ENCODE measurements around the gene KIF17. TPM values are rescaled to one million over a fixed set of nuclear protein-coding genes. Genes with fewer than 3 reads are reported as not detected.

Gene KIF17
- total RNA-seq, 1 donor from 2014 or later: 2.2 TPM

DNA sequence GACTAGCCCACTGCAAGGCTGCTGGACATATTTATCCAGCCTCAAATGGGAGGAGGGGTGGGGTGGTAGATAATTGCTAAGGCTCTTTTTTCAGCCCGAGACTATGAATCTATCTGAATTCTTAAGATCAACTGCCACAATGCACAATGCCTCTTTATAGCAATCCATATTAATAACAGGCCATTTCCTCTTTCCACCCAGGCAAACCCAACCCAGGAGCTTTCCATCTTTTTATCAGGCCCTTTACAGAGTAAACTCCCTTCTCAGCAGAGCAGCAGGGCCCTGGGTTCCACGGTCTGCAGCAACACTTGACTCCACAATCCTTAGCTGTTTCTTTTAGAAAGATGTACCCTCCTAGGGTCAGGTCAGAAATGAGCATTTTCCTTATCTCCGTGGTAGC is 57.4 kb downstream of the KIF17 start:
- Histone ChIP-seq H2AFZ (replicated peaks) (no peak overlapping the region), H3K9ac (peak overlapping the region; percentile 84), H3K4me3 (peak overlapping the region; percentile 75), H3K79me2 (ENCODE audit: low read depth) (peaks cover 53% of the 10 kb centered on the region), H3K27ac (no peak overlapping the region), H3F3A (ENCODE audit: low read depth) (no peaks in the 10 kb centered on the region), H4K20me1 (ENCODE audit: low read depth) (peaks cover 18% of the 10 kb centered on the region), H3K27me3 (no peaks in the 10 kb centered on the region), H3K9me3 (ENCODE audit: low read depth) (no peaks in the 10 kb centered on the region), H3K4me1 (peaks cover 8% of the 10 kb centered on the region), H3K36me3 (no peaks in the 10 kb centered on the region), H3K4me2 (peak overlapping the region; percentile 76)
- Mint-ChIP-seq H3K4me1 (peaks cover 28% of the 10 kb centered on the region), H3K4me3 (peak overlapping the region; percentile 99), H3K27ac (peak overlapping the region; percentile 82), H3K9me3 (no peaks in the 10 kb centered on the region), H3K27me3 (ENCODE audit: insufficient read depth, low read depth) (peaks cover 7% of the 10 kb centered on the region), H3K36me3 (peaks cover 15% of the 10 kb centered on the region)
- TF ChIP-seq EZH2phosphoT487 (IDR thresholded peaks at IDR 0.05) (no peak), CTCF (IDR thresholded peaks at IDR 0.05) (no peak), EZH2 (IDR thresholded peaks at IDR 0.05) (no peak)
- DNase-seq (ENCODE audit: low spot score): no peak

DNA sequence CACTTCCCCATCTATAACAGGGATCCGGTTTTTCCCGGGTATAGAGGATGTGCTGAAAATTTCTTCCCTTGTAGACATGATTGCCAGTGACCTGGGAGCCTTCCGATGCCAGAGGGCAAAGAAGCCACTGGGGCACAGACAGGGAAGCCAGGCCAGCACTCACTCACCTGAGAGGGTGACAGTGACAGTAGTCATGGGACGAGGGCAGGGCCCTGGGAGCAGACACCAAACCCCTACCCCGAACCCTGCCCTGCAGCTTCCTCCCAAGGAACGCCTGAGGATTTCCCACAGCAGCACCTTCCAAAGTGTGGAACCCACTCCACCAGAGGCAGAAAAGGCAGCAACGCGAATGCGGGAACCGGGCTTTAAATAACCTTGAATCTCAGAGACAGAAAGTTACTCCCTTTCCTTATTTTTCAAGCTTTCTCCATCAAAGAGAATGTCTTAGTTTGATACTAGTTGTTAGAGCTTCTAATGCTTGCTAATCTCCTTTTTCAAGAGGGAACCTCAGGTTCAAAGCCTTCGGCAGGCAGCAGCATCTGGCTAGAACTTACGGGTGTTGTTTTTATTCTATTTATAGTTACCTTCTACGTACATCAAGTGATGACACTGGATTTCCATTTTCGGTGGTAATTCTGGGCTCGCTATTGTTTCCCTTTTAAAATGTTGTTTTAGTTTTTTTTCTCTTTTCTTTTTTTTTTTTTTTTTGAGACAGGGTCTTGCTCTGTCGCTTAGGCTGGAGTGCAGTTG is 59.5 kb downstream of the KIF17 start:
- H3K9me3 ChIP-seq (ENCODE audit: low read depth): no peaks in the 10 kb centered on the region
- no peak for DNase-seq (ENCODE audit: low spot score)
- H3K4me1 ChIP-seq: peaks cover 8% of the 10 kb centered on the region
- H3K4me2 ChIP-seq: no peak overlapping the region
- no peak overlapping the region for H2AFZ ChIP-seq (replicated peaks)
- peaks cover 28% of the 10 kb centered on the region for H3K4me1 Mint-ChIP-seq
- TF ChIP-seq CTCF (IDR thresholded peaks at IDR 0.05) (no peak), EZH2 (IDR thresholded peaks at IDR 0.05) (no peak), EZH2phosphoT487 (IDR thresholded peaks at IDR 0.05) (no peak)
- no peaks in the 10 kb centered on the region for H3K27me3 ChIP-seq
- H3K4me3 Mint-ChIP-seq: no peak overlapping the region
- H3K79me2 ChIP-seq (ENCODE audit: low read depth): peaks cover 53% of the 10 kb centered on the region
- H3F3A ChIP-seq (ENCODE audit: low read depth): no peaks in the 10 kb centered on the region
- H3K36me3 ChIP-seq: no peaks in the 10 kb centered on the region
- H3K36me3 Mint-ChIP-seq: peaks cover 17% of the 10 kb centered on the region
- no peak overlapping the region for H3K27ac ChIP-seq
- no peak overlapping the region for H3K27ac Mint-ChIP-seq
- H4K20me1 ChIP-seq (ENCODE audit: low read depth): peaks cover 18% of the 10 kb centered on the region
- H3K9ac ChIP-seq: no peak overlapping the region
- peaks cover 2% of the 10 kb centered on the region for H3K27me3 Mint-ChIP-seq (ENCODE audit: insufficient read depth, low read depth)
- H3K9me3 Mint-ChIP-seq: no peaks in the 10 kb centered on the region
- H3K4me3 ChIP-seq: no peak overlapping the region

GRCh38 chr1:20657024-20657423 is 60.8 kb downstream of the KIF17 start:
- Histone ChIP-seq H3K4me1 (peaks cover 8% of the 10 kb centered on the region), H3K79me2 (ENCODE audit: low read depth) (peaks cover 53% of the 10 kb centered on the region)
- H3K36me3 Mint-ChIP-seq: peaks cover 27% of the 10 kb centered on the region

GRCh38 chr1:20654104-20654690 is 63.6 kb downstream of the KIF17 start:
- H4K20me1 ChIP-seq (ENCODE audit: low read depth): peaks cover 10% of the 10 kb centered on the region
- H3K27me3 ChIP-seq: no peaks in the 10 kb centered on the region
- no peak overlapping the region for H3K27ac ChIP-seq
- peaks cover 33% of the 10 kb centered on the region for H3K79me2 ChIP-seq (ENCODE audit: low read depth)
- H3K9me3 ChIP-seq (ENCODE audit: low read depth): no peaks in the 10 kb centered on the region
- no peaks in the 10 kb centered on the region for H3F3A ChIP-seq (ENCODE audit: low read depth)
- H3K4me2 ChIP-seq: no peak overlapping the region
- H3K36me3 ChIP-seq: no peaks in the 10 kb centered on the region
- no peak overlapping the region for H3K9ac ChIP-seq
- no peaks in the 10 kb centered on the region for H3K4me1 ChIP-seq
- Mint-ChIP-seq H3K9me3 (no peaks in the 10 kb centered on the region), H3K27me3 (ENCODE audit: insufficient read depth, low read depth) (no peaks in the 10 kb centered on the region), H3K36me3 (peaks cover 37% of the 10 kb centered on the region), H3K4me1 (no peaks in the 10 kb centered on the region), H3K27ac (no peak overlapping the region), H3K4me3 (no peak overlapping the region)
- no peak overlapping the region for H3K4me3 ChIP-seq
- no peak for DNase-seq (ENCODE audit: low spot score)
- H2AFZ ChIP-seq (replicated peaks): no peak overlapping the region
- TF ChIP-seq EZH2phosphoT487 (IDR thresholded peaks at IDR 0.05) (no peak), CTCF (IDR thresholded peaks at IDR 0.05) (peak; percentile 9), EZH2 (IDR thresholded peaks at IDR 0.05) (no peak)

More at GRCh38 chr1:20657024-20657423, 60.8 kb downstream of the KIF17 start:
- no peaks in the 10 kb centered on the region for H3K36me3 ChIP-seq
- peak overlapping the region; percentile 52 for H3K4me3 Mint-ChIP-seq
- H3K27ac Mint-ChIP-seq: no peak overlapping the region
- H3K27ac ChIP-seq: no peak overlapping the region
- H3K9me3 Mint-ChIP-seq: no peaks in the 10 kb centered on the region
- no peak overlapping the region for H3K4me2 ChIP-seq
- H4K20me1 ChIP-seq (ENCODE audit: low read depth): peaks cover 18% of the 10 kb centered on the region
- H3F3A ChIP-seq (ENCODE audit: low read depth): no peaks in the 10 kb centered on the region
- H3K27me3 ChIP-seq: no peaks in the 10 kb centered on the region
- H3K4me1 Mint-ChIP-seq: peaks cover 20% of the 10 kb centered on the region
- no peak overlapping the region for H2AFZ ChIP-seq (replicated peaks)
- DNase-seq (ENCODE audit: low spot score): no peak
- H3K4me3 ChIP-seq: no peak overlapping the region
- no peak for TF ChIP-seq EZH2phosphoT487 (IDR thresholded peaks at IDR 0.05)
- H3K9me3 ChIP-seq (ENCODE audit: low read depth): no peaks in the 10 kb centered on the region
- no peak overlapping the region for H3K9ac ChIP-seq
- H3K27me3 Mint-ChIP-seq (ENCODE audit: insufficient read depth, low read depth): peaks cover 2% of the 10 kb centered on the region

All from neural progenitor cell (in vitro differentiated cells).